IMR-90 (cell line): ENCODE data around the gene POLD1. TPM values are rescaled to one million over a fixed set of nuclear protein-coding genes. Genes with fewer than 3 reads are reported as not detected.

ENCODE experiments used
- ATAC-seq: fragments of 200-7000 bp; cut with Tn5 transposase; 2 replicates; pipeline ENCODE4 v1.9.1; 2020; ENCODE audit warnings: low read depth, mild to moderate bottlenecking, moderate library complexity
- BruUV-seq: library from RNA; stranded (reverse); fragments of 400-500 nt; replicated peaks from 2 replicates; lab custom pipeline; 2021; lab: Mats Ljungman, UMichigan
- CTCF ChIA-PET: fragments of 300-600 bp; formaldehyde crosslinking; extraction: SDS; loops from one replicate; lab custom pipeline; 2021; ENCODE audit warnings: antibody characterized with exemption; lab: Yijun Ruan, JAX
- POLR2A ChIA-PET: fragments of 300-600 bp; sonication (Branson Sonifier 250); formaldehyde crosslinking; loops from one replicate; lab custom pipeline; 2022; ENCODE audit warnings: antibody characterized with exemption; ENCODE audit not compliant: unreplicated experiment; lab: Charles Lee
- DNase-seq: peaks from one replicate; pipeline ENCODE4 v3.0.0; 2013
- H2AFZ ChIP-seq: replicated peaks from 2 replicates; pipeline ENCODE3; 2013; ENCODE audit warnings: low read length, mild to moderate bottlenecking; ENCODE audit not compliant: poor library complexity
- H2AK5ac ChIP-seq: 2 replicates; pipeline ENCODE4 v1.6.1; 2013; ENCODE audit warnings: low read depth, low read length, inconsistent platforms
- H2AK9ac ChIP-seq: replicated peaks from 2 replicates; pipeline ENCODE3; 2013; ENCODE audit warnings: mild to moderate bottlenecking, low read depth, low read length, moderate library complexity; ENCODE audit not compliant: poor library complexity
- H2BK120ac ChIP-seq: 2 replicates; pipeline ENCODE4 v1.6.1; 2013; ENCODE audit warnings: low read depth, low read length, inconsistent platforms
- H2BK15ac ChIP-seq: 3 replicates; pipeline ENCODE4 v1.6.1; 2013; ENCODE audit warnings: low read depth, low read length, inconsistent platforms
- H2BK20ac ChIP-seq: 2 replicates; pipeline ENCODE4 v1.6.1; 2013; ENCODE audit warnings: low read depth, mild to moderate bottlenecking, inconsistent platforms, low read length, moderate library complexity
- H2BK5ac ChIP-seq: 2 replicates; pipeline ENCODE4 v1.6.1; 2013; ENCODE audit warnings: mild to moderate bottlenecking, low read depth, low read length, inconsistent platforms; ENCODE audit not compliant: poor library complexity, severe bottlenecking
- H3K14ac ChIP-seq: replicated peaks from 2 replicates; pipeline ENCODE4 v1.6.1; 2013; ENCODE audit warnings: low read depth, low read length, inconsistent platforms
- H3K18ac ChIP-seq: 2 replicates; pipeline ENCODE4 v1.6.1; 2013; ENCODE audit warnings: low read depth, low read length, control low read depth
- H3K23ac ChIP-seq: 2 replicates; pipeline ENCODE4 v1.6.1; 2013; ENCODE audit warnings: low read depth, low read length, inconsistent platforms
- H3K27ac ChIP-seq: 2 replicates; pipeline ENCODE4 v1.5.1; 2013; ENCODE audit warnings: mild to moderate bottlenecking, control low read depth, low read length; ENCODE audit not compliant: insufficient read depth
- H3K27me3 ChIP-seq: 2 replicates; pipeline ENCODE4 v1.6.1; 2013; ENCODE audit warnings: low read length; ENCODE audit not compliant: control insufficient read depth, insufficient read depth
- H3K36me3 ChIP-seq: 2 replicates; pipeline ENCODE4 v1.6.1; 2013; ENCODE audit warnings: low read length, mixed read lengths; ENCODE audit not compliant: control insufficient read depth, insufficient read depth
- H3K4ac ChIP-seq: 2 replicates; pipeline ENCODE4 v1.6.1; 2013; ENCODE audit warnings: low read depth, low read length, inconsistent platforms
- H3K4me1 ChIP-seq: 2 replicates; pipeline ENCODE4 v1.6.1; 2013; ENCODE audit warnings: low read length, mixed read lengths; ENCODE audit not compliant: control insufficient read depth, insufficient read depth
- H3K4me2 ChIP-seq: 2 replicates; pipeline ENCODE4 v1.6.1; 2013; ENCODE audit warnings: low read depth, mild to moderate bottlenecking, control low read depth, low read length, moderate library complexity
- H3K4me3 ChIP-seq: 2 replicates; pipeline ENCODE4 v1.5.1; 2013; ENCODE audit warnings: low read depth, mild to moderate bottlenecking, control low read depth, low read length, moderate library complexity; ENCODE audit not compliant: insufficient read depth
- H3K56ac ChIP-seq: 2 replicates; pipeline ENCODE4 v1.6.1; 2013; ENCODE audit warnings: low read length, inconsistent platforms; ENCODE audit not compliant: insufficient read depth; ENCODE audit errors: extremely low read depth
- H3K79me1 ChIP-seq, 2 experiments: 2 replicates each; pipeline ENCODE4 v1.6.1; 2013; ENCODE audit warnings: low read length in 2 of 2, inconsistent platforms in 1 of 2, low read depth in 1 of 2
- H3K9ac ChIP-seq: 2 replicates; pipeline ENCODE4 v1.6.1; 2013; ENCODE audit warnings: low read depth, low read length, control low read depth
- H3K9me1 ChIP-seq: 2 replicates; pipeline ENCODE4 v1.6.1; 2013; ENCODE audit warnings: low read length, inconsistent platforms; ENCODE audit not compliant: insufficient read depth
- H3K9me3 ChIP-seq: 2 replicates; pipeline ENCODE4 v1.6.1; 2013; ENCODE audit warnings: low read length; ENCODE audit not compliant: control insufficient read depth, insufficient read depth
- H4K20me1 ChIP-seq: 2 replicates; pipeline ENCODE4 v1.6.1; 2013; ENCODE audit warnings: low read length, inconsistent platforms; ENCODE audit not compliant: insufficient read depth
- H4K5ac ChIP-seq: 2 replicates; pipeline ENCODE4 v1.6.1; 2013; ENCODE audit warnings: mild to moderate bottlenecking, low read depth, low read length, control low read depth
- H4K8ac ChIP-seq, 2 experiments: 2 replicates each; pipeline ENCODE4 v1.6.1; 2013; ENCODE audit warnings: low read depth in 2 of 2, low read length in 2 of 2, control low read depth in 1 of 2, inconsistent platforms in 1 of 2
- H4K91ac ChIP-seq: 2 replicates; pipeline ENCODE4 v1.6.1; 2013; ENCODE audit warnings: low read depth, low read length, inconsistent platforms; ENCODE audit not compliant: insufficient read depth
- BHLHE40 ChIP-seq: fragments of 150-350 bp; IDR thresholded peaks from 2 replicates; pipeline ENCODE4 v1.6.1; 2016; ENCODE audit warnings: mild to moderate bottlenecking, low read depth, low read length
- CEBPB ChIP-seq: IDR thresholded peaks from 2 replicates; pipeline ENCODE4 v1.6.1; 2012; ENCODE audit warnings: low read depth, low read length, improper control_type of control experiment
- CHD1 ChIP-seq: IDR thresholded peaks from 2 replicates; pipeline ENCODE4 v1.6.1; 2012; ENCODE audit warnings: low read depth, low read length, improper control_type of control experiment
- FOS ChIP-seq: fragments of 150-350 bp; IDR thresholded peaks from 2 replicates; pipeline ENCODE4 v1.6.1; 2016; ENCODE audit warnings: low read depth, low read length
- MAFK ChIP-seq: IDR thresholded peaks from 2 replicates; pipeline ENCODE4 v1.6.1; 2012; ENCODE audit warnings: low read depth, low read length, improper control_type of control experiment
- MAZ ChIP-seq: IDR thresholded peaks from 2 replicates; pipeline ENCODE4 v1.6.1; 2012; ENCODE audit warnings: low read depth, mild to moderate bottlenecking, low read length, improper control_type of control experiment, moderate library complexity, borderline replicate concordance
- MXI1 ChIP-seq: IDR thresholded peaks from 2 replicates; pipeline ENCODE4 v1.6.1; 2012; ENCODE audit warnings: low read depth, mild to moderate bottlenecking, low read length, moderate library complexity, borderline replicate concordance
- NFE2L2 ChIP-seq: fragments of 150-350 bp; IDR thresholded peaks from 2 replicates; pipeline ENCODE4 v1.6.1; 2016; ENCODE audit warnings: low read depth, mild to moderate bottlenecking, low read length
- POLR2A ChIP-seq: IDR thresholded peaks from 2 replicates; pipeline ENCODE4 v1.6.1; 2012; ENCODE audit warnings: mild to moderate bottlenecking, low read depth, low read length
- SMC3 ChIP-seq: fragments of 150-350 bp; IDR thresholded peaks from 2 replicates; pipeline ENCODE4 v1.6.1; 2016; ENCODE audit warnings: low read depth, mild to moderate bottlenecking, antibody characterized with exemption, low read length, moderate library complexity
- USF2 ChIP-seq: fragments of 150-350 bp; IDR thresholded peaks from 2 replicates; pipeline ENCODE4 v1.6.1; 2017; ENCODE audit warnings: mild to moderate bottlenecking, antibody characterized with exemption, low read length, low read depth
- WGBS, 2 experiments: methylation state at CpG; one replicate each; pipeline versions ENCODE4 v1.1.5 to v1.1.7; 2013; ENCODE audit warnings: missing lambda C conversion rate in 2 of 2; ENCODE audit not compliant: insufficient read length in 1 of 2; ENCODE audit errors: extremely low coverage in 2 of 2; 5-methylcytosine and 5-hydroxymethylcytosine counted together
- dilution Hi-C: fragments of 300-500 bp; cut with HindIII; formaldehyde crosslinking; loops from one replicate; pipeline ENCODE4 v1.14.3; 2018; ENCODE audit warnings: low sequenced_read_pairs; ENCODE audit not compliant: unreplicated experiment
- in situ Hi-C: fragments of 300-500 bp; cut with MboI; formaldehyde crosslinking; loops from 3 replicates; pipeline ENCODE4 v1.14.3; 2019; ENCODE audit warnings: low sequenced_read_pairs, inconsistent platforms, mixed read lengths
- intact Hi-C: fragments of 100-400 bp; cut with micrococcal nuclease; formaldehyde crosslinking; loops from 2 replicates; pipeline ENCODE4 v1.10.0; 2022
- polyA plus RNA-seq, 3 experiments: library from polyadenylated mRNA; depleted of rRNA; stranded (reverse); fragments of >200 nt; gene quantifications; 2 replicates each; pipeline ENCODE4 v1.2.3, GENCODE V29; 2012; ENCODE audit warnings: low replicate concordance in 1 of 3
- total RNA-seq: library from RNA; depleted of rRNA; stranded (reverse); fragments of >200 nt; gene quantifications from 2 replicates; pipeline ENCODE4 v1.2.3, GENCODE V29; 2012

The POLD1 gene
- total and polyA plus RNA-seq, 2 of the 4 experiments (the other 2 are of a cell fraction), result 13.8 to 28.9 TPM

GRCh38 chr19:50422397-50423278 is 38.5 kb downstream of the POLD1 start:
- no peak for TF ChIP-seq MAFK
- no peak for TF ChIP-seq USF2
- no peak for TF ChIP-seq CHD1
- no peak for TF ChIP-seq POLR2A
- no peak for TF ChIP-seq SMC3
- no peak for TF ChIP-seq CEBPB
- TF ChIP-seq MAZ, result no peak
- TF ChIP-seq MXI1, result no peak
- TF ChIP-seq FOS, result no peak
- no peak for TF ChIP-seq BHLHE40
- no peak for TF ChIP-seq NFE2L2
- H4K5ac ChIP-seq, result no peak overlapping the region
- no peak overlapping the region for H2BK15ac ChIP-seq
- H2BK20ac ChIP-seq, result no peak overlapping the region
- DNase-seq, result no peak
- 88% methylated on average over 4 of the region's 18 CpGs; no CpG with 5 or more reads in 1 of the 2 experiments for WGBS, 2 experiments
- no peaks in the 10 kb centered on the region for H4K20me1 ChIP-seq
- H2AK5ac ChIP-seq, result no peak overlapping the region
- H3K79me1 ChIP-seq, result no peaks in the 10 kb centered on the region
- no peak overlapping the region for H2AFZ ChIP-seq
- no peak overlapping the region for H3K9ac ChIP-seq
- no peak overlapping the region for H4K8ac ChIP-seq
- no peak overlapping the region for H3K4me2 ChIP-seq
- no peak overlapping the region for H2BK120ac ChIP-seq
- no peak overlapping the region for H3K18ac ChIP-seq
- H3K36me3 ChIP-seq, result no peaks in the 10 kb centered on the region
- peaks cover 21% of the 10 kb centered on the region for H3K27me3 ChIP-seq
- POLR2A ChIA-PET, result no interaction called here
- no peak overlapping the region for H3K56ac ChIP-seq
- no peaks in the 10 kb centered on the region for H3K9me1 ChIP-seq
- H3K4me3 ChIP-seq, result no peak overlapping the region
- no TSS peak for BruUV-seq
- H3K9me3 ChIP-seq, result no peaks in the 10 kb centered on the region
- dilution Hi-C loops (no loop called here), intact Hi-C loops (no loop called here), in situ Hi-C loops (no loop called here)
- H3K23ac ChIP-seq, result no peak overlapping the region
- no peak for ATAC-seq
- no peak overlapping the region for H3K4ac ChIP-seq
- no peak overlapping the region for H2BK5ac ChIP-seq
- H3K27ac ChIP-seq, result no peak overlapping the region
- no peak overlapping the region for H4K91ac ChIP-seq
- CTCF ChIA-PET, result no interaction called here
- no peak overlapping the region for H3K14ac ChIP-seq
- H3K4me1 ChIP-seq, result no peaks in the 10 kb centered on the region
- no peak overlapping the region for H2AK9ac ChIP-seq
